Activated naive CD8-positive, alpha-beta T cell treated with anti-CD3 and anti-CD28 coated beads, Interleukin-2, amount 10 ng/mL, durations not matched to agents 7 days and 5 days (primary cell): Measurements from ENCODE around the gene STT3A. TPM values are rescaled to one million over a fixed set of nuclear protein-coding genes. Genes with fewer than 3 reads are reported as not detected.

Experiments used
- ATAC-seq: fragments of 150-1000 bp; cut with Tn5 transposase; one replicate; pipeline ENCODE4 v1.10.0; 2021; ENCODE audit warnings: low read depth, moderate library complexity
- POLR2A ChIA-PET: fragments of 350-600 bp; sonication (Branson Sonifier 250); formaldehyde crosslinking; loops from one replicate; lab custom pipeline; 2021; ENCODE audit warnings: antibody characterized with exemption; lab: Charles Lee
- DNase-seq: peaks from one replicate; pipeline ENCODE4 v3.0.0; 2021
- H3K27ac Mint-ChIP-seq: one replicate; pipeline ENCODE4 v1.8.0; 2022; ENCODE audit warnings: mild to moderate bottlenecking, mixed read lengths
- H3K27me3 Mint-ChIP-seq: one replicate; pipeline ENCODE4 v1.8.0; 2022; ENCODE audit warnings: mild to moderate bottlenecking, moderate library complexity, mixed read lengths
- H3K36me3 Mint-ChIP-seq: one replicate; pipeline ENCODE4 v1.8.0; 2021; ENCODE audit warnings: mild to moderate bottlenecking, mixed read lengths
- H3K4me1 Mint-ChIP-seq: one replicate; pipeline ENCODE4 v1.8.0; 2021; ENCODE audit warnings: mixed read lengths
- H3K4me3 Mint-ChIP-seq: one replicate; pipeline ENCODE4 v1.8.0; 2022; ENCODE audit warnings: mild to moderate bottlenecking, moderate library complexity, mixed read lengths
- H3K9me3 Mint-ChIP-seq: one replicate; pipeline ENCODE4 v1.8.0; 2021; ENCODE audit warnings: mixed read lengths
- total RNA-seq, 2 experiments: library from RNA; stranded (reverse); gene quantifications; one replicate each; pipeline ENCODE4 v1.2.3, GENCODE V29; 2021

The STT3A gene
- total RNA-seq, 2 experiments from 2014 or later, result 86.1 to 86.7 TPM

DNA sequence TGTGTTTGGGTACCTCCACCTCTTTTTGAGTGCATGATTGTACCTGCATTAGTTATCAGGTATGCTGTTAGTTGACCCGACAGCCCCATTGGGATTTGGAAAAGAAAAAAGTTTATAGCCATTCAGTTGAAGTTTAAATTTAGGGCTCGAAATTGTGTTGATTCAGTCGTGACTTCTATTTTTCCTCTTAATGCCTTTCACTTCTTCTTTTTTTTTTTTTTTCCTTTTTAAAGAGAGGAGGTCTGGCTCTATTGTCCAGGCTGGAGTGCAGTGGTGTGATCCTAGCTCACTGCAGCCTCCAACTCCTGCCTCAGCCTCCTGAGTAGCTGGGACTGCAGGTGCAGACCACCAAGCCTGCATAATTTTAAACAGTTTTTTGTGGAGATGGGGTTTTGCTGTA is 2.3 kb downstream of the STT3A start:
- H3K9me3 Mint-ChIP-seq, result no peaks in the 10 kb centered on the region
- ATAC-seq (no peak), DNase-seq (no peak)
- no peak overlapping the region for H3K27ac Mint-ChIP-seq
- no peaks in the 10 kb centered on the region for H3K27me3 Mint-ChIP-seq
- H3K36me3 Mint-ChIP-seq, result peaks cover 18% of the 10 kb centered on the region
- POLR2A ChIA-PET, result interaction anchor here (1.2 kb wide), 1 partner anchor 25 kb away, joined by 4 read pairs; no protein-coding TSS in a partner anchor
- peak overlapping the region; percentile 44 for H3K4me3 Mint-ChIP-seq
- H3K4me1 Mint-ChIP-seq, result peaks cover 37% of the 10 kb centered on the region

DNA sequence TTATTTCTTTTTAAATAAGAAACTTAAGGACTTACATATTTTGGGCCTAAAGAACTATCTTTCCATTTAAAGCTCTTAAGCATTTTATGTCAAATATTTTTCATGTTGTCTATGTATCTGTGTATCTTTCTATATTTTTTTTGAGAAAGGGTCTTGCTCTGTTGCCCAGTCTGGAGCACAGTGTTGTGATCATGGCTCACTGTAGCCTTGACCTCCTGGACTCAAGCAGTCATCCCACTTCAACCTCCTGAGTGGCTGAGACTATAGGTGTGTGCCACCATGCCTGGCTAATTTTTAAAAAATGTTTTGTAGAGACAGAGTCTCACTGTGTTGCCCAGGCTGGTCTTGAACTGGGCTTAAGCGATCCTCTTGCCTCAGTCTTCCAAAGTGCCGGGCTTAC is 8.0 kb downstream of the STT3A start:
- H3K9me3 Mint-ChIP-seq, result no peaks in the 10 kb centered on the region
- POLR2A ChIA-PET, result interaction anchor here (1.6 kb wide), 1 partner anchor 24 kb away, joined by 5 read pairs; the partner anchor contains the start of gene CHEK1
- no peak overlapping the region for H3K27ac Mint-ChIP-seq
- H3K36me3 Mint-ChIP-seq, result peaks cover 24% of the 10 kb centered on the region
- peaks cover 9% of the 10 kb centered on the region for H3K4me1 Mint-ChIP-seq
- no peaks in the 10 kb centered on the region for H3K27me3 Mint-ChIP-seq
- ATAC-seq (no peak), DNase-seq (no peak)
- no peak overlapping the region for H3K4me3 Mint-ChIP-seq

DNA sequence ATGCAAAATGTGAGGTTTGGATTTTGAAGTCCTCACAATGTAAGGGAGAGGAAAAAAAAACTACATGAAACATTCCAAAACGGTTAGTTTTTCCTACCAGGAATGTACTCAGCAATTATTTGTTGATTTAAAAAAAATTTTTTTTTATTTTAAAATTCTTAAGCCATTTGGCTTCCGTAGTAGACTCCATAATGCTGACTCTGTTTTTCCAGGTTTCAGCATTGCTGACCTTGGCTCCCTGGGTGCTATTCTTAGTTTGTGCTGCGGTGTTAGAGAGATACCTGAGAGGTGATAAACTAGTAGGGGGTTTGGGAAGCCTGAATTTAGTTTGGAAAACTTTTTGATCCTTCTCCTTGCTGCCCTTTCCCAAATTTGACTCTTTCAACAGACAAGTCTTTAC is 10.6 kb downstream of the STT3A start:
- H3K27ac Mint-ChIP-seq, result no peak overlapping the region
- H3K9me3 Mint-ChIP-seq, result no peaks in the 10 kb centered on the region
- ATAC-seq (no peak), DNase-seq (no peak)
- POLR2A ChIA-PET, result no interaction called here
- peaks cover 1% of the 10 kb centered on the region for H3K4me1 Mint-ChIP-seq
- peaks cover 24% of the 10 kb centered on the region for H3K36me3 Mint-ChIP-seq
- no peaks in the 10 kb centered on the region for H3K27me3 Mint-ChIP-seq
- H3K4me3 Mint-ChIP-seq, result no peak overlapping the region

DNA sequence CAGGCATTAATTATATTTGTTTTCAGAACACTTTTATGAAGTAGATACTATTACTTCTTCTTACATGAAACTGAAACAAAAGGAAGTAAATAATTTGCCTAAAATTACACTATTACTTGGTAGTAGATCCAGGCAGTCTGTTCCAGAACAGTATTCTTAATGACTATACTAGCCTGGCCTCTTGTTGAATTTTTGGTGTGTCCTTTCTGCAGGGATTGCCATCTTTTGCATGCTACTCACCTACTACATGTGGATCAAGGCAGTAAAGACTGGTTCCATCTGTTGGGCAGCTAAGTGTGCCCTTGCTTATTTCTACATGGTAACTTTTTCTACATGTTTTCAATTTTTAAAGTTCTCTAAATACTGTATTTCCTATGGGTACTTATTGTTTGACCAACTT is 12.8 kb downstream of the STT3A start:
- H3K36me3 Mint-ChIP-seq, result peaks cover 29% of the 10 kb centered on the region
- ATAC-seq (no peak), DNase-seq (no peak)
- no peaks in the 10 kb centered on the region for H3K4me1 Mint-ChIP-seq
- H3K27ac Mint-ChIP-seq, result no peak overlapping the region
- no peak overlapping the region for H3K4me3 Mint-ChIP-seq
- no peaks in the 10 kb centered on the region for H3K27me3 Mint-ChIP-seq
- H3K9me3 Mint-ChIP-seq, result no peaks in the 10 kb centered on the region
- POLR2A ChIA-PET, result no interaction called here

DNA sequence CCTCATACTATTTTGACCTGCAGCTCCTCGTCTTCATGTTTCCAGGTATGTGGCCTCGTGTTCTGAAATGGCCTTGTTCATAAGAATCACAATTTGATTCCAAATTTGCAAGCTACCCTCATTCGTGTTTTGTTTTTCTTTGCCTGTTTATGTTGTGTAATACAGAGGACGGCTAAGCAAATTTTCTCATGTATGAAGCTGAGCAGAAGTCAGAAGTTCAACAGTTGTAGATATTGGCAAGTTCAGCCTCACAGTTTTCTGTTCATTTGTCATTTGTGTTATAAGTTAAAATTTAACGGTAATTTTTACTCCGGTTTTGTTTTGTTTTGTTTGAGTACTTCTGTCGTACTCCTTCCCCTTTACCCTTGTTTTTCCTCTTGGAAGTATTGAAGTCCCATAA is 16.9 kb downstream of the STT3A start:
- DNase-seq (no peak), ATAC-seq (no peak)
- Mint-ChIP-seq H3K4me3 (no peak overlapping the region), H3K4me1 (no peaks in the 10 kb centered on the region), H3K36me3 (peaks cover 43% of the 10 kb centered on the region), H3K9me3 (no peaks in the 10 kb centered on the region), H3K27ac (no peak overlapping the region), H3K27me3 (no peaks in the 10 kb centered on the region)
- POLR2A ChIA-PET, result no interaction called here

DNA sequence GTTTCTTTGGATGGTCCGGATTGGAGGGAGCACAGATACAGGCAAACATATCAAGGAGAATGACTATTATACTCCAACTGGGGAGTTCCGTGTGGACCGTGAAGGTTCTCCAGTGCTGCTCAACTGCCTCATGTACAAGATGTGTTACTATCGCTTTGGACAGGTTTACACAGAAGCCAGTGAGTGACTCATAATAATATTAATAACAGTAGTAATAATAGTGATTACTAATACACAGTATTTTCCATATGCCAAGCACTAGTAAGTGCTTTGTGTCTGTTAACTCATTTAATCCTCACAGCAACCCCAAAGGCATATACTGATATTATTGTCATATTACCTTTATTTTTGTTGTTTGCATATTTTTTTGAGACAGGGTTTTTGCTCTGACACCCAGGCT is 25.7 kb downstream of the STT3A start:
- Mint-ChIP-seq H3K4me1 (no peaks in the 10 kb centered on the region), H3K27me3 (no peaks in the 10 kb centered on the region), H3K27ac (no peak overlapping the region), H3K4me3 (no peak overlapping the region), H3K36me3 (peaks cover 21% of the 10 kb centered on the region), H3K9me3 (no peaks in the 10 kb centered on the region)
- DNase-seq, result no peak
- POLR2A ChIA-PET, result no interaction called here
- no peak for ATAC-seq

DNA sequence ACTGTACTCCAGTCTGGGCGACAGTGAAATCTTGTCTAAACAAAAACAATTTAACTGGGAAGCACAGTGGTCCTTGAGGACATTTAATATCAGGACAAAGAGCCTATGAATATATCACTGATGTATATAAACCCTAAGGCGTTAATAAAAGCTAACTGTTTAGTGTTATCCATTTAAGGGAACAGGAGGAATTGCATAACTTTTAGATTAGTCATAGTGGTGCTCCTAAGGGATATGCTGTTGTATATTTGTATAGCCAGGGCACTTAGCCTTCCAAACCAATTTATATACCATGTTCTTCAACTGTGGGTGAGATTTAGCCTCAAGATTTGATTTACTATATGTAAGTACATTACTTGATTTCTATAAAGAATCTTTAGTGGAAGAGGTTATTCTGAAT is 29.3 kb downstream of the STT3A start:
- ATAC-seq, result no peak
- Mint-ChIP-seq H3K9me3 (no peaks in the 10 kb centered on the region), H3K36me3 (peaks cover 12% of the 10 kb centered on the region), H3K27me3 (no peaks in the 10 kb centered on the region), H3K4me3 (no peak overlapping the region), H3K27ac (no peak overlapping the region), H3K4me1 (peaks cover 8% of the 10 kb centered on the region)
- no peak for DNase-seq
- POLR2A ChIA-PET, result no interaction called here

DNA sequence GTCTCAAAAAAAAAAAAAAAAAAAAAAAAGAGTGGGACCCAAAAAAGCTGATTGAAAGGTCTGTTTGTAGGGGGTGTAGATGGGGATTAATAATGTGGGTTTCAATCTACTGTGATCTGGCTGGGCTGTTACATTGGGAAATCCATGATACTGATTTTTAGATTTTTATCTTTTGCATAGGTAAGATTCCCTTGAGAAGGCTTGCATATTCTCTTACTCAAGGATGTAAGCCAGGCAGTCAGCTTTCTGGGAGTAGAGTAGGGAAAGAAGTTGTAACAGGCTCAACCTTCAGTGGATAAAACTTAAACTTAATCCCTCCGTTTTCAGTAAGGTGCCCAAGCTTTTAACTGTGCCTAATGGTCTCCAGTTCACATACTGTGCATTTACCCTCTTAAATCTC is 30.4 kb downstream of the STT3A start:
- ATAC-seq, result no peak
- no peaks in the 10 kb centered on the region for H3K27me3 Mint-ChIP-seq
- H3K9me3 Mint-ChIP-seq, result no peaks in the 10 kb centered on the region
- POLR2A ChIA-PET, result interaction anchor here (0.6 to 0.9 kb wide), 2 partner anchors 31 to 678 kb away, joined by 3 read pairs; no protein-coding TSS in a partner anchor
- peaks cover 16% of the 10 kb centered on the region for H3K36me3 Mint-ChIP-seq
- peaks cover 14% of the 10 kb centered on the region for H3K4me1 Mint-ChIP-seq
- no peak overlapping the region for H3K27ac Mint-ChIP-seq
- DNase-seq, result no peak
- H3K4me3 Mint-ChIP-seq, result no peak overlapping the region

DNA sequence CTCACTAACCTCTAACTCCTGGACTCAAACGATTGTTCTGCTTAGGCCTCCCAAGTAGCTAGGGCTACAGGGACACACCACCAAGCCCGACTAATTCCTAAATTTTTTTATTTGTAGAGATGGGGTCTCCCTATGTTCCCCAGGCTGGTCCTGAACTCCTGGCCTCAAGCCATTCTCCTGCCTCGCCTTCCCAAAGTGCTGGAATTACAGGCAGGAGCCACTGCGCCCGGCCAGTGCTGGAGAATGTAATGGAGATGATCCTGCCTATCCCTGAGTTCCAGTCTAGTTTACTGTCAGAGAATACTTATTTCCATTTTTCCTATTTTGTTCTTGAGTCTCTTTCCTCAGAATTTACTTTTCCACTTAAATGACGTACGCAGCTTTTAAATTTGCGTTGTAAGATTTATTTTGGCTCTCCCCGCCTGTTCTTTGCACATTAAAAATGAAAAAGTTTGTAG is 32.1 kb downstream of the STT3A start, which contains the start of gene CHEK1:
CHEK1 (plus strand) TSS at position 408 of the 458 bp plus-strand sequence. CDS start 1,606 bp downstream, outside the sequence.
- ATAC-seq, result no peak
- POLR2A ChIA-PET, result interaction anchor here (0.6 to 3.2 kb wide), 12 partner anchors 8 to 693 kb away, joined by 3 to 44 read pairs (median 3); partner anchors contain the start of genes EI24, FEZ1, HYLS1 and PUS3
- Mint-ChIP-seq H3K27me3 (no peaks in the 10 kb centered on the region), H3K9me3 (no peaks in the 10 kb centered on the region), H3K4me1 (peaks cover 23% of the 10 kb centered on the region), H3K27ac (peak within 1 kb of the TSS; percentile 95), H3K4me3 (peak within 1 kb of the TSS; percentile 92), H3K36me3 (peaks cover 12% of the 10 kb centered on the region)
- no peak for DNase-seq

DNA sequence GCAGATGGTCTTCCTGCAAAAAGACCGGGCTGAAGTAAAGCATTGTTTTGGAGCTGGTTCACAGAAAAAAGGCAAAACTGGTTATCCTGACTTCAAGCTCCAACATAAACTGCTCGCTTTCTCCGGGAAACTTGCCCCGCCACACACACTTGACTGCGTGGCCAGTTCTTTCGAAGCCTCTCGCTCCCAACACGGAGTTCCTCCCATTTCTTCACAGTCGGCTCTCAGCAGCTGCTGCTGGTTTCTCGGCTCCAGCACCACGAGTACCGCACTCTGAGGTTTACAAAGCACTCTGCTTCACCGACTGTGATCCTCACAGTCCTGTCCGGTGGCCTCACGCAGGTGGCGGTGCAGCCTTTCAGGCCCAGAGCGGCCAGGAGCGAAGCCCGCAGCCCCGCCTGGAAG is 32.6 kb downstream of the STT3A start:
- DNase-seq, result no peak
- Mint-ChIP-seq H3K4me3 (peak overlapping the region; percentile 92), H3K9me3 (no peaks in the 10 kb centered on the region), H3K36me3 (peaks cover 11% of the 10 kb centered on the region), H3K27me3 (no peaks in the 10 kb centered on the region), H3K27ac (peak overlapping the region; percentile 95), H3K4me1 (peaks cover 23% of the 10 kb centered on the region)
- POLR2A ChIA-PET, result interaction anchor here (0.6 to 3.2 kb wide), 14 partner anchors 8 to 693 kb away, joined by 3 to 44 read pairs (median 3); partner anchors contain the start of genes EI24, FEZ1, HYLS1 and PUS3
- ATAC-seq, result no peak

DNA sequence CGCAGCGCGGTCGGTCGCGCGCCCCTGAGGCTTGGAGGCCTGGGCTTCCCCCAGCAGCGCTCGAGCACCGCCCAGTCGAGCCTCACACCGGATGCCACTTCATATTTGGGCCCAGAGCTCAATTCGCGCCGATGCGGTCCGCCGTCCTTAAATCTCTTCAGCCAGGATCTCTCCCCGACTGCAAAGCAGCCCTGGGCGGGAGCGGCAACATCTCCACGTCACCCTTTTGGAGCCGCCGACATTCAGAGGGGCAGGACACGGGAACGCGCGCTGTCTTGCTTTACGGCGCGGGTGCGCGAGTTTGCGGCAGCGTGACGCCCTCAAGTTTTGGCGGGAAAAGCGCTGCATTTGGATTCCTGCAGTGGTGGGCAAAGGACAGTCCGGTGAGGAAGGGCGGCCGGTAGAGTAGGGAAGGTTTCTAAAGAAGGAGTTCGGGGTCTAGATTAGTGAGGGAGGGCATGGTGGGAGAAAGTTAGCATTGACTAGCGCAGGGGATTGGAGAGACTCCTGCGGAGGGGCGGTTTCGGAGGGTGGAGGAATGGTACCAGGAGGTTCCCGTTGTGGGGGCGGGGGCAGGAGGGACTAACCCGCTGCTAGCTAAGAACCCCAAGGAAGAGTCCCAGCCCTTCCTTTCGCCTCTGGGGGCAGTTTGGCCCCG is 33.1 kb downstream of the STT3A start:
- peak overlapping the region; percentile 92 for H3K4me3 Mint-ChIP-seq
- DNase-seq, result peak; percentile 89
- H3K9me3 Mint-ChIP-seq, result no peaks in the 10 kb centered on the region
- peaks cover 23% of the 10 kb centered on the region for H3K4me1 Mint-ChIP-seq
- POLR2A ChIA-PET, result interaction anchor here (0.6 to 3.2 kb wide), 14 partner anchors 9 to 692 kb away, joined by 3 to 44 read pairs (median 3); partner anchors contain the start of genes EI24, FEZ1, HYLS1 and PUS3
- H3K27me3 Mint-ChIP-seq, result no peaks in the 10 kb centered on the region
- H3K36me3 Mint-ChIP-seq, result peaks cover 11% of the 10 kb centered on the region
- ATAC-seq, result peak; percentile 91
- peak overlapping the region; percentile 95 for H3K27ac Mint-ChIP-seq

DNA sequence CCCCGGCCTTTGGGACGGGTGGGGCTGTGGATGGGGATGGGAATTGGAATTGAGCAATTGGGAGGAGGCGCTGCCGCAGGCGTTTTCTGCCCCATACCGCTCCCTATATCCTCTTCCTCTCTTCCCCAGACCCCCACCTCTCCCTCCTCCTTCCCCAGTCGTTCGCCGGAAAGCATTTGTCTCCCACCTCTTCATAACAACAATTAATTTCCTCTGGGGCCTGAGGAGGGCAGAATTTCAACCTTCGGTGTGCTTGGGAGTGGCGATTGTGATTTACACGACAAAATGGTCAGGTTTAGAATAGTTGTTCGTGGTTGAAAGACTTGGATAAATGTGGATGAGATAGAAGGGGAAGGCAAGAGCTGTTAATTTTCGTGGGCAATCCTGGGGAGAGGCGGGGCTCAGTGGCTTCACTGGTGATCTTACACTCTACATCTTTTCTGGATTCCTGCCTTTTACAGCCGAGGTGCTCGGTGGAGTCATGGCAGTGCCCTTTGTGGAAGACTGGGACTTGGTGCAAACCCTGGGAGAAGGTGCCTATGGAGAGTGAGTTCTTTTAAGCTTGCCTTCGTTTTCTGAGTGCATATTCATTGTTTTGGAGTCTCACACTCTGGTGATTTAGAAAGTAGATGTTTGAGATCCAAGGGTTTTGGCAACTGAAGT is 33.8 kb downstream of the STT3A start:
- Mint-ChIP-seq H3K36me3 (peaks cover 12% of the 10 kb centered on the region), H3K4me1 (peaks cover 23% of the 10 kb centered on the region), H3K4me3 (peak overlapping the region; percentile 92), H3K27ac (peak overlapping the region; percentile 95), H3K27me3 (no peaks in the 10 kb centered on the region), H3K9me3 (no peaks in the 10 kb centered on the region)
- ATAC-seq, result peak; percentile 31
- POLR2A ChIA-PET, result interaction anchor here (1.0 to 3.2 kb wide), 6 partner anchors 34 to 261 kb away, joined by 3 to 44 read pairs (median 11); partner anchors contain the start of genes EI24, HYLS1 and STT3A
- DNase-seq, result peak; percentile 30

DNA sequence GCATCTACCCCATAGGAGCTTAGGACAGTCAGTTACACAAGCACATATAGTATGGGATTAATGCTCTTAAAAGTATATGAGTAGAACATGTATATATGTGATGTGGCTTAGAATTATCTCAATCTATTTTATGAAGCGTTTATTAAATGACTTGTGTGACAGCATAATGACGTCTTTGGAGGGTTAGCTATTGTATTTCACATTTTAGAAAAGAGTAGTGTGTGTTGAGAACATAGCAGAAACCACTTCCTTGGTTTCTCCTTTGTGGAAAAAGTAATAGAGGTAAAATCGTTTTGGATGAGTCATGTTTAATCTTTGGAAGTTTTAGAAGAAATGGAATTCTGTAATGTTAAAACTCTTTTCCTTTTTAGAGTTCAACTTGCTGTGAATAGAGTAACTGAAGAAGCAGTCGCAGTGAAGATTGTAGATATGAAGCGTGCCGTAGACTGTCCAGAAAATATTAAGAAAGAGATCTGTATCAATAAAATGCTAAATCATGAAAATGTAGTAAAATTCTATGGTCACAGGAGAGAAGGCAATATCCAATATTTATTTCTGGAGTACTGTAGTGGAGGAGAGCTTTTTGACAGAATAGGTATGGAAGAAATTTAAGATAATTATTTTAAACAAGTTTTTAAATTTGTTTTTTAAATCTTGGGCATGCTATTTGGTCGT is 34.7 kb downstream of the STT3A start:
- Mint-ChIP-seq H3K27ac (no peak overlapping the region), H3K4me3 (peak overlapping the region; percentile 92), H3K9me3 (no peaks in the 10 kb centered on the region), H3K36me3 (peaks cover 13% of the 10 kb centered on the region), H3K27me3 (no peaks in the 10 kb centered on the region), H3K4me1 (peaks cover 25% of the 10 kb centered on the region)
- ATAC-seq (no peak), DNase-seq (no peak)
- POLR2A ChIA-PET, result interaction anchor here (1.5 to 3.2 kb wide), 2 partner anchors 35 to 260 kb away, joined by 3 to 44 read pairs; partner anchors contain the start of genes HYLS1 and STT3A
